ENCODE results near the gene NUP188. TPM values are rescaled to one million over a fixed set of nuclear protein-coding genes. Genes with fewer than 3 reads are reported as not detected.

NUP188 gene
- total and polyA plus RNA-seq, 2 of the 13 experiments (the other 11 are each of a cell fraction or from before 2014, with no cell fraction given): 28.0 to 38.5 TPM

DNA sequence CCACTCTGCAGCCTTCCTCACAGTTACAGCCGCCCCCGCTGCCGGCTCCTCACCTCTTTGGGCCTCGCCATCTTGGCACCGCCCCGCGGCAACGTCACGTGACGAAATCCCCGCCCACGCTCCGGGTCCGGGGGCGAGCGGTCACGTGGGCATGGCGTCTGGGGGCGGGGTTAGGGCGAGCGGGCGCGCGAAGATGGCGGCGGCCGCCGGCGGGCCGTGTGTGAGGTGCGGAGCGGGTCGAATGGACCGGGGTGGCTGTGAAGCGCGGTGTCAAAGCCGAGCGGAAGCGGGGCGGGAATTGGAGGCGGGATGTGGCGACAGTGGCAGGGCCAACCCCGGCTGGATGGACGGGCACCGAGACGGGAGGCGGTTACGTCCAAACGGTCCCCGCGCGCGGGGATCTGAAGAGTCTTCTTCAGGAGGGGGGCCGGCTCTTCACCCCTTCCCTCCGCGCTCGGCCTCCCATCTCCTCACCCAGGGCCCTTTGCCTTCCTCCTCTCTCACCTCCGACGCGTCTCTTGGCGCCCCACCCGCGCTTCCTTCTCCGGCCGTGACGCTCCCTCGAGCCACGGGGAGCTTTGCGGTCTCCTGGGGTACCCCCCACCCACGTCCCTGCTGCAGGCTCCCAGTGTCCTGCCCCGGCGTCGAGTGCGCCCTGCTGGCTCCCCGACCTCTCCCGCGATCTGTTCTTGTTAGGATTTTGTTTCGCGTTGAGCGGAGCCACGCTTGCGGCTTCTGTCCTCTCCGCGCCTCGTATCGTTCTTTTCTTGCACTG, at the start of gene NUP188, which contains the start of gene DOLK (continued):
- no peak for TF ChIP-seq CREB3 (CRISPR knock-in tag; IDR thresholded peaks at IDR 0.05)
- TF ChIP-seq CC2D1A (CRISPR knock-in tag; IDR thresholded peaks at IDR 0.05): no peak
- peak; percentile 71; the same call in 1 of the 2 replicates for TF ChIP-seq ZBTB38 (CRISPR knock-in tag; IDR thresholded peaks at IDR 0.05)
- TF ChIP-seq, protein P1, sequence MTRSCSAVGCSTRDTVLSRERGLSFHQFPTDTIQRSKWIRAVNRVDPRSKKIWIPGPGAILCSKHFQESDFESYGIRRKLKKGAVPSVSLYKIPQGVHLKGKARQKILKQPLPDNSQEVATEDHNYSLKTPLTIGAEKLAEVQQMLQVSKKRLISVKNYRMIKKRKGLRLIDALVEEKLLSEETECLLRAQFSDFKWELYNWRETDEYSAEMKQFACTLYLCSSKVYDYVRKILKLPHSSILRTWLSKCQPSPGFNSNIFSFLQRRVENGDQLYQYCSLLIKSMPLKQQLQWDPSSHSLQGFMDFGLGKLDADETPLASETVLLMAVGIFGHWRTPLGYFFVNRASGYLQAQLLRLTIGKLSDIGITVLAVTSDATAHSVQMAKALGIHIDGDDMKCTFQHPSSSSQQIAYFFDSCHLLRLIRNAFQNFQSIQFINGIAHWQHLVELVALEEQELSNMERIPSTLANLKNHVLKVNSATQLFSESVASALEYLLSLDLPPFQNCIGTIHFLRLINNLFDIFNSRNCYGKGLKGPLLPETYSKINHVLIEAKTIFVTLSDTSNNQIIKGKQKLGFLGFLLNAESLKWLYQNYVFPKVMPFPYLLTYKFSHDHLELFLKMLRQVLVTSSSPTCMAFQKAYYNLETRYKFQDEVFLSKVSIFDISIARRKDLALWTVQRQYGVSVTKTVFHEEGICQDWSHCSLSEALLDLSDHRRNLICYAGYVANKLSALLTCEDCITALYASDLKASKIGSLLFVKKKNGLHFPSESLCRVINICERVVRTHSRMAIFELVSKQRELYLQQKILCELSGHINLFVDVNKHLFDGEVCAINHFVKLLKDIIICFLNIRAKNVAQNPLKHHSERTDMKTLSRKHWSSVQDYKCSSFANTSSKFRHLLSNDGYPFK (CRISPR knock-in tag; IDR thresholded peaks at IDR 0.05; ENCODE audit: borderline replicate concordance): peak; percentile 76
- TF ChIP-seq MYPOP (CRISPR knock-in tag; IDR thresholded peaks at IDR 0.05): no peak
- peak; percentile 25; the same call in 1 of the 2 replicates for TF ChIP-seq ZNF235 (CRISPR knock-in tag; IDR thresholded peaks at IDR 0.05; ENCODE audit: borderline replicate concordance)
- no peak for TF ChIP-seq ZBTB3 (CRISPR knock-in tag; IDR thresholded peaks at IDR 0.05; ENCODE audit: borderline replicate concordance, low read depth)
- peak; percentile 50; the same call in 1 of the 2 replicates for TF ChIP-seq ZNF563 (CRISPR knock-in tag; IDR thresholded peaks at IDR 0.05)
- no peak for TF ChIP-seq CHD4 (IDR thresholded peaks at IDR 0.05; ENCODE audit: borderline replicate concordance, low read length)
- no peak; the same call in 1 of the 2 replicates for TF ChIP-seq AFF4 (CRISPR knock-in tag; IDR thresholded peaks at IDR 0.05)
- TF ChIP-seq ZNF276 (CRISPR knock-in tag; IDR thresholded peaks at IDR 0.05; ENCODE audit: low read depth): 0 out of 2 replicates have a peak, but pooled peaks have one; percentile 30
- TF ChIP-seq ZFAT (CRISPR knock-in tag; conservative IDR thresholded peaks at IDR 0.05): no peak
- TF ChIP-seq NKX3-1 (CRISPR knock-in tag; IDR thresholded peaks at IDR 0.05): no peak; the same call in 1 of the 2 replicates
- TF ChIP-seq ZMYM4 (CRISPR knock-in tag; IDR thresholded peaks at IDR 0.05): peak; percentile 77
- TF ChIP-seq ZNF615 (CRISPR knock-in tag; IDR thresholded peaks at IDR 0.05; ENCODE audit: borderline replicate concordance): no peak
- no peak for TF ChIP-seq ZNF790 (CRISPR knock-in tag; IDR thresholded peaks at IDR 0.05; ENCODE audit: borderline replicate concordance)
- no peak for TF ChIP-seq SP140L (CRISPR knock-in tag; IDR thresholded peaks at IDR 0.05; ENCODE audit: borderline replicate concordance)
- TF ChIP-seq ZBTB21 (CRISPR knock-in tag; IDR thresholded peaks at IDR 0.05): peak; percentile 39; the same call in 1 of the 2 replicates

Measured in HepG2 (cell line).